HepG2 (cell line): ENCODE data around the gene AKR1C2. TPM values are rescaled to one million over a fixed set of nuclear protein-coding genes. Genes with fewer than 3 reads are reported as not detected.
A peak's percentile ranks its signal among the peaks of the same experiment; 100 is the strongest.

Experiments
- ATAC-seq: fragments of 200-7000 bp; cut with Tn5 transposase; 3 replicates; pipeline ENCODE4 v1.9.1; 2020; ENCODE audit warnings: mild to moderate bottlenecking, moderate library complexity
- BruUV-seq: library from RNA; stranded (reverse); fragments of 400-500 nt; replicated peaks from 2 replicates; lab custom pipeline; 2021; lab: Mats Ljungman, UMichigan
- CTCF ChIA-PET: fragments of 300-600 bp; formaldehyde crosslinking; extraction: SDS; loops from one replicate; lab custom pipeline; 2021; ENCODE audit warnings: low total read pairs, inconsistent platforms, low intra/inter-chr PET ratio; lab: Yijun Ruan, JAX
- POLR2A ChIA-PET: fragments of 350-600 bp; sonication (Branson Sonifier 250); formaldehyde crosslinking; loops from one replicate; lab custom pipeline; 2020; ENCODE audit warnings: antibody characterized with exemption, inconsistent platforms; lab: Yijun Ruan, JAX
- DNase-seq: peaks from one replicate; pipeline ENCODE4 v3.0.0-alpha.2; 2015; ENCODE audit warnings: low spot score
- FAIRE-seq: peaks from 3 replicates; lab custom pipeline; 2011; peaks lifted over from hg19 to GRCh38; lab: Jason Lieb, UNC
- H2AFZ ChIP-seq: one replicate; pipeline ENCODE4 v1.6.1; 2011; ENCODE audit warnings: low read length, inconsistent platforms
- H3K27ac ChIP-seq: fragments of 300-600 bp; 3 replicates; pipeline ENCODE4 v1.8.0; 2011; ENCODE audit warnings: mixed run types, mild to moderate bottlenecking, mixed read lengths, low read length, inconsistent platforms; ENCODE audit not compliant: insufficient read depth; ENCODE audit errors: extremely low read length
- H3K27me3 ChIP-seq, 2 experiments: fragments of 200-600 bp in 1 of 2; 2 replicates in 1 of 2; 3 replicates in 1 of 2; pipeline versions ENCODE4 v1.6.0 to v1.8.0; 2011; ENCODE audit warnings: low read length in 2 of 2, mild to moderate bottlenecking in 2 of 2, moderate library complexity in 2 of 2, inconsistent platforms in 1 of 2; ENCODE audit not compliant: insufficient read depth in 2 of 2, control insufficient read depth in 1 of 2
- H3K36me3 ChIP-seq, 2 experiments: fragments of 200-600 bp in 1 of 2; replicated peaks in 1 of 2; 2 replicates in 1 of 2; 3 replicates in 1 of 2; pipeline versions ENCODE4 v1.5.1 to v1.8.0; 2011; ENCODE audit warnings: low read length in 2 of 2, inconsistent platforms in 1 of 2; ENCODE audit not compliant: insufficient read depth in 2 of 2, control insufficient read depth in 1 of 2
- H3K4me1 ChIP-seq: 2 replicates; pipeline ENCODE4 v1.5.1; 2012; ENCODE audit warnings: low read length, inconsistent platforms; ENCODE audit not compliant: insufficient read depth
- H3K4me2 ChIP-seq: 2 replicates; pipeline ENCODE4 v1.6.0; 2011; ENCODE audit warnings: low read depth, low read length, inconsistent platforms
- H3K4me3 ChIP-seq, 3 experiments: fragments of 200-600 bp in 1 of 3; sonication (generic), shearing (Covaris generic) in 1 of 3; replicated peaks in 1 of 3; 2 replicates each; pipeline ENCODE4 v1.5.1; 2011 to 2016; ENCODE audit warnings: low read length in 3 of 3, inconsistent platforms in 2 of 3, low read depth in 2 of 3, mild to moderate bottlenecking in 2 of 3, control low read depth in 1 of 3, mixed read lengths in 1 of 3; ENCODE audit not compliant: insufficient read depth in 1 of 3
- H3K79me2 ChIP-seq: one replicate; pipeline ENCODE4 v1.6.1; 2011; ENCODE audit warnings: low read length, inconsistent platforms; ENCODE audit not compliant: insufficient read depth
- H3K9ac ChIP-seq: 2 replicates; pipeline ENCODE4 v1.6.0; 2011; ENCODE audit warnings: mild to moderate bottlenecking, low read depth, low read length, inconsistent platforms; ENCODE audit not compliant: insufficient read depth
- H3K9me3 ChIP-seq: 2 replicates; pipeline ENCODE4 v1.5.1; 2012; ENCODE audit warnings: mild to moderate bottlenecking, low read length
- H4K20me1 ChIP-seq: 2 replicates; pipeline ENCODE4 v1.6.0; 2011; ENCODE audit warnings: inconsistent platforms, mild to moderate bottlenecking, low read length, moderate library complexity; ENCODE audit not compliant: insufficient read depth
- DZIP1 ChIP-seq: sonication (generic); formaldehyde crosslinking; IDR thresholded peaks from 2 replicates; pipeline ENCODE4 v1.5.0; 2020; ENCODE audit warnings: mild to moderate bottlenecking, missing genetic modification reagents
- FOXP1 ChIP-seq, 2 experiments: fragments of 450-650 bp in 1 of 2; IDR thresholded peaks; 2 replicates each; pipeline ENCODE4 v1.6.1; 2017 to 2018; ENCODE audit warnings: antibody characterized with exemption in 1 of 2
- GFI1 ChIP-seq: sonication (generic); formaldehyde crosslinking; IDR thresholded peaks from 2 replicates; pipeline ENCODE4 v1.5.0; 2020; ENCODE audit warnings: missing genetic modification reagents, mild to moderate bottlenecking, borderline replicate concordance
- HNF1A ChIP-seq, 2 experiments: sonication (generic) in 1 of 2; formaldehyde crosslinking in 1 of 2; IDR thresholded peaks; 2 replicates each; pipeline versions ENCODE4 v1.4.0 to v1.6.1; 2016 to 2020; ENCODE audit warnings: borderline replicate concordance in 1 of 2, low read depth in 1 of 2, mild to moderate bottlenecking in 1 of 2, missing genetic modification reagents in 1 of 2
- HNRNPUL1 ChIP-seq: fragments of 200-400 bp; formaldehyde crosslinking; IDR thresholded peaks from 2 replicates; pipeline ENCODE4 v1.6.1; 2017; ENCODE audit warnings: low read depth, mild to moderate bottlenecking, low read length, moderate library complexity
- IRF2 ChIP-seq: IDR thresholded peaks from 2 replicates; pipeline ENCODE4 v1.6.1; 2018; ENCODE audit warnings: missing genetic modification reagents, missing compliant biosample characterization
- KAT7 ChIP-seq: IDR thresholded peaks from 2 replicates; pipeline ENCODE4 v1.6.1; 2018; ENCODE audit warnings: borderline replicate concordance, missing compliant biosample characterization
- MAFK ChIP-seq, 2 experiments: IDR thresholded peaks in 1 of 2; conservative IDR thresholded peaks in 1 of 2; 2 replicates each; pipeline ENCODE4 v1.6.1; 2011; ENCODE audit warnings: improper control_type of control experiment in 2 of 2, low read length in 2 of 2
- NCOA2 ChIP-seq: sonication (generic); formaldehyde crosslinking; IDR thresholded peaks from 2 replicates; pipeline ENCODE4 v1.8.0; 2022; ENCODE audit warnings: inconsistent platforms
- STAG1 ChIP-seq: sonication (generic); formaldehyde crosslinking; IDR thresholded peaks from 2 replicates; pipeline ENCODE4 v1.4.0; 2020; ENCODE audit warnings: missing genetic modification reagents
- TIGD3 ChIP-seq: sonication (generic); formaldehyde crosslinking; IDR thresholded peaks from 2 replicates; pipeline ENCODE4 v1.5.1; 2020; ENCODE audit warnings: mild to moderate bottlenecking, missing genetic modification reagents, borderline replicate concordance
- ZKSCAN5 ChIP-seq: sonication (generic); formaldehyde crosslinking; IDR thresholded peaks from 2 replicates; pipeline ENCODE4 v1.5.1; 2020; ENCODE audit warnings: mild to moderate bottlenecking, missing genetic modification reagents
- ZSCAN31 ChIP-seq: sonication (generic); formaldehyde crosslinking; IDR thresholded peaks from 2 replicates; pipeline ENCODE4 v1.5.0; 2020; ENCODE audit warnings: low read depth, mild to moderate bottlenecking, missing genetic modification reagents
- WGBS: methylation state at CpG from one replicate; pipeline ENCODE4 v1.1.6; 2017; ENCODE audit warnings: low lambda C conversion rate; 5-methylcytosine and 5-hydroxymethylcytosine counted together
- in situ Hi-C: cut with HindIII; loops from 2 replicates; pipeline ENCODE4 v1.10.0; 2017; ENCODE audit warnings: low pct_unique_long_range_greater_than_20kb; ENCODE audit not compliant: extremely low pct_ligation_motif_present
- intact Hi-C: fragments of 100-400 bp; cut with micrococcal nuclease; formaldehyde crosslinking; loops from one replicate; pipeline ENCODE4 v1.10.0; 2022; ENCODE audit not compliant: unreplicated experiment
- polyA plus RNA-seq, 8 experiments: library from polyadenylated mRNA; depleted of rRNA in 3 of 8; stranded (reverse) in 7 of 8; unstranded in 1 of 8; fragments of >200 nt; fragmentation: Illumina TruSeq in 4 of 8; extraction: Trizol in 4 of 8; gene quantifications; 2 replicates each; pipeline versions ENCODE4 v1.2.1 to v1.2.3, GENCODE V29; 2011 to 2016; ENCODE audit warnings: low read depth in 4 of 8, missing spikeins in 1 of 8, mixed read lengths in 1 of 8; ENCODE audit not compliant: insufficient read depth in 1 of 8
- total RNA-seq, 5 experiments: library from RNA; depleted of rRNA; stranded (reverse); fragments of >200 nt; fragmentation: Illumina TruSeq; extraction: Trizol; gene quantifications; 2 replicates each; pipeline ENCODE4 v1.2.3, GENCODE V29; 2016; ENCODE audit warnings: low read depth in 1 of 5

AKR1C2 gene
- total and polyA plus RNA-seq, 2 of the 13 experiments (the other 11 are each of a cell fraction or from before 2014, with no cell fraction given): 140 to 900 TPM

GRCh38 chr10:4939224-4940072, 64.2 kb downstream of the AKR1C2 start:
- ATAC-seq (peak; percentile 82), FAIRE-seq (peak; percentile 66), DNase-seq (peak; percentile 62)
- 39% methylated on average over 7 of the region's 7 CpGs for WGBS
- CTCF ChIA-PET: no interaction called here
- Histone ChIP-seq H3K9ac (peak overlapping the region; percentile 50), H3K4me2 (peak overlapping the region; percentile 63), H3K9me3 (no peaks in the 10 kb centered on the region), H3K27me3 (no peaks in the 10 kb centered on the region), H3K79me2 (no peaks in the 10 kb centered on the region), H3K4me1 (peaks cover 68% of the 10 kb centered on the region), H4K20me1 (no peaks in the 10 kb centered on the region), H2AFZ (peak overlapping the region; percentile 12), H3K4me3 (peak overlapping the region in 1 of 3 experiments; percentile 13; a peak in 1 of 6 replicates), H3K36me3 (no peaks in the 10 kb centered on the region), H3K27ac (peak overlapping the region; percentile 88)
- BruUV-seq: TSS peak; percentile 47
- POLR2A ChIA-PET: interaction anchor here (1.0 to 2.0 kb wide), 3 partner anchors 9 to 42 kb away, joined by 3 to 13 read pairs (median 4); partner anchors contain the start of gene AKR1C1
- intact Hi-C loops: no loop called here
- in situ Hi-C loops: no loop called here
- TF ChIP-seq DZIP1 (CRISPR knock-in tag) (no peak), GFI1 (CRISPR knock-in tag) (peak; percentile 73; the same call in 1 of the 2 replicates), KAT7 (CRISPR knock-in tag) (no peak), TIGD3 (0 out of 2 replicates have a peak, but pooled peaks have one; percentile 64), STAG1 (CRISPR knock-in tag) (no peak), ZKSCAN5 (CRISPR knock-in tag) (0 out of 2 replicates have a peak, but pooled peaks have one; percentile 38), IRF2 (CRISPR knock-in tag) (peak; percentile 27; the same call in 1 of the 2 replicates), NCOA2 (CRISPR knock-in tag) (peak; percentile 52), HNF1A (IDR thresholded peaks at IDR 0.05; ENCODE audit: low read depth) (peak; percentile 96), HNF1A (CRISPR knock-in tag; IDR thresholded peaks at IDR 0.05; ENCODE audit: borderline replicate concordance) (peak; percentile 96), MAFK (conservative IDR thresholded peaks at IDR 0.05 in 1 of 2, IDR thresholded peaks at IDR 0.05 in 1 of 2; ENCODE audit: low read length in 2 of 2) (peak; percentile 75 to 81), HNRNPUL1 (0 out of 2 replicates have a peak, but pooled peaks have one; percentile 72), ZSCAN31 (CRISPR knock-in tag) (0 out of 2 replicates have a peak, but pooled peaks have one; percentile 41), FOXP1 (IDR thresholded peaks at IDR 0.05) (no peak), FOXP1 (CRISPR knock-in tag; IDR thresholded peaks at IDR 0.05) (peak; percentile 64; the same call in 1 of the 2 replicates)
